Upper lobe of right lung (tissue), 1 donor: ENCODE data around the gene CDK5RAP2. TPM values are rescaled to one million over a fixed set of nuclear protein-coding genes. Genes with fewer than 3 reads are reported as not detected.

ENCODE experiments used
- ATAC-seq: fragments of 200-7000 bp; cut with Tn5 transposase; one replicate; pipeline ENCODE4 v1.9.1; 2020; ENCODE audit warnings: mild to moderate bottlenecking, moderate library complexity
- DNase-seq: peaks from one replicate; pipeline ENCODE4 v3.0.0-alpha.2; 2020
- H3K27ac ChIP-seq: fragments of 200-600 bp; one replicate; pipeline ENCODE4 v1.8.0; 2022
- H3K27me3 ChIP-seq: fragments of 200-600 bp; one replicate; pipeline ENCODE4 v1.8.0; 2022; ENCODE audit warnings: mild to moderate bottlenecking
- H3K36me3 ChIP-seq: fragments of 200-600 bp; one replicate; pipeline ENCODE4 v1.8.0; 2022
- H3K4me1 ChIP-seq: fragments of 200-600 bp; one replicate; pipeline ENCODE4 v1.8.0; 2022
- H3K4me3 ChIP-seq: fragments of 200-600 bp; one replicate; pipeline ENCODE4 v1.8.0; 2022; ENCODE audit warnings: mild to moderate bottlenecking
- H3K9me3 ChIP-seq: fragments of 200-600 bp; one replicate; pipeline ENCODE4 v1.8.0; 2022
- intact Hi-C: fragments of 100-400 bp; cut with DNase I; formaldehyde crosslinking; loops from one replicate; pipeline ENCODE4 v1.11.0; 2022
- total RNA-seq: library from RNA; stranded (reverse); fragmentation: NEBNext Ultra II Directional; extraction: Animal tissue kit (Norgen Biotek cat#: 25700); gene quantifications from one replicate; pipeline ENCODE4 v1.2.1, GENCODE V29; 2021
- TF ChIP-seq, protein P1 (sequence below): fragments of 200-600 bp; IDR thresholded peaks from one replicate; pipeline ENCODE4 v1.8.0; 2022; ENCODE audit warnings: antibody characterized with exemption
- donor health status: DM: no; HTN: yes; CAD: no; lungs with severe emphysema.

Gene CDK5RAP2
- total RNA-seq, 1 donor from 2014 or later = 54.2 TPM

DNA sequence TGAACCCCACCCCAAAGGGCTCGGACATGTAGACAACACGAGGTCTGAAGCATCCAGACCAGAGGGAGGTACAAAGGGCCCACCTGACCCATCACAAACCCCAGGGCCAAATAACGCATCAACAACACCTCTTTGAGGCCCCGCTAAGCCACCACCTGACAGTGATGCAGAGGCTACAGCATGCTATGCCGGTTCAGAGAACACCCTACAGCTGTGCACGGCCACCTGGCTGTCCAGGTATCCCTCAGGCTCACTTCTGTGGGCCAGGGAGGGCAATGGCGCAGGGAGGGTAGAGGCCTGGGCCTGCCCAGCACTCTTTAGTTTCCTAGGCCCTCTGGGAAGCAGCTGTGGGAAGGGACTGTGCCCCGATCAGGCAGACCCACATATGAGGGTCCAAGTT is 190.1 kb downstream of the CDK5RAP2 start:
- no peak overlapping the region for H3K4me3 ChIP-seq
- ATAC-seq (no peak), DNase-seq (no peak)
- no peaks in the 10 kb centered on the region for H3K27me3 ChIP-seq
- intact Hi-C loops = no loop called here
- no peak overlapping the region for H3K27ac ChIP-seq
- H3K4me1 ChIP-seq = peaks cover 12% of the 10 kb centered on the region
- no peaks in the 10 kb centered on the region for H3K9me3 ChIP-seq
- TF ChIP-seq, protein P1, sequence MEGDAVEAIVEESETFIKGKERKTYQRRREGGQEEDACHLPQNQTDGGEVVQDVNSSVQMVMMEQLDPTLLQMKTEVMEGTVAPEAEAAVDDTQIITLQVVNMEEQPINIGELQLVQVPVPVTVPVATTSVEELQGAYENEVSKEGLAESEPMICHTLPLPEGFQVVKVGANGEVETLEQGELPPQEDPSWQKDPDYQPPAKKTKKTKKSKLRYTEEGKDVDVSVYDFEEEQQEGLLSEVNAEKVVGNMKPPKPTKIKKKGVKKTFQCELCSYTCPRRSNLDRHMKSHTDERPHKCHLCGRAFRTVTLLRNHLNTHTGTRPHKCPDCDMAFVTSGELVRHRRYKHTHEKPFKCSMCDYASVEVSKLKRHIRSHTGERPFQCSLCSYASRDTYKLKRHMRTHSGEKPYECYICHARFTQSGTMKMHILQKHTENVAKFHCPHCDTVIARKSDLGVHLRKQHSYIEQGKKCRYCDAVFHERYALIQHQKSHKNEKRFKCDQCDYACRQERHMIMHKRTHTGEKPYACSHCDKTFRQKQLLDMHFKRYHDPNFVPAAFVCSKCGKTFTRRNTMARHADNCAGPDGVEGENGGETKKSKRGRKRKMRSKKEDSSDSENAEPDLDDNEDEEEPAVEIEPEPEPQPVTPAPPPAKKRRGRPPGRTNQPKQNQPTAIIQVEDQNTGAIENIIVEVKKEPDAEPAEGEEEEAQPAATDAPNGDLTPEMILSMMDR = no peak
- H3K36me3 ChIP-seq = peaks cover 65% of the 10 kb centered on the region

DNA sequence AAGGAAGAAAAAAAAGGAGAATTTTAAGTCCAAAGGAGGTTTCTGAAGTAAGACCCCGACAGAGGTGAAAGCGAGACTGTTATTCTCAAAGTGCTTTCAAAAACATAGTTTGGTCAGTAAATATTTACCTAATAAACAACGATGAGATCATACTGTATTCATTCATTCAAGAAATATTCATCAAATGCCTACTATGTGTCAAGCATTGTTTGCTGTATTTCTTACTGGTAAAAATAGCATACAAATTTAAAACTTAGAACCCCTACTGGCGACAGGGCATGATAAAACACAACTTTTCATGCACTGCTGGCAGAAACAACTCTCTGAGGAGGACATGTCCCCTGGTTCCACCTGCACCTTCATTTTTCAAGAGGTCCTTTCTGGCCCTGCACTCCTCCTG is 190.7 kb downstream of the CDK5RAP2 start:
- H3K36me3 ChIP-seq = peaks cover 59% of the 10 kb centered on the region
- H3K9me3 ChIP-seq = no peaks in the 10 kb centered on the region
- DNase-seq = no peak
- intact Hi-C loops = no loop called here
- no peaks in the 10 kb centered on the region for H3K27me3 ChIP-seq
- H3K4me1 ChIP-seq = peaks cover 7% of the 10 kb centered on the region
- TF ChIP-seq, protein P1 = no peak
- no peak overlapping the region for H3K4me3 ChIP-seq
- no peak overlapping the region for H3K27ac ChIP-seq
- ATAC-seq = no peak

DNA sequence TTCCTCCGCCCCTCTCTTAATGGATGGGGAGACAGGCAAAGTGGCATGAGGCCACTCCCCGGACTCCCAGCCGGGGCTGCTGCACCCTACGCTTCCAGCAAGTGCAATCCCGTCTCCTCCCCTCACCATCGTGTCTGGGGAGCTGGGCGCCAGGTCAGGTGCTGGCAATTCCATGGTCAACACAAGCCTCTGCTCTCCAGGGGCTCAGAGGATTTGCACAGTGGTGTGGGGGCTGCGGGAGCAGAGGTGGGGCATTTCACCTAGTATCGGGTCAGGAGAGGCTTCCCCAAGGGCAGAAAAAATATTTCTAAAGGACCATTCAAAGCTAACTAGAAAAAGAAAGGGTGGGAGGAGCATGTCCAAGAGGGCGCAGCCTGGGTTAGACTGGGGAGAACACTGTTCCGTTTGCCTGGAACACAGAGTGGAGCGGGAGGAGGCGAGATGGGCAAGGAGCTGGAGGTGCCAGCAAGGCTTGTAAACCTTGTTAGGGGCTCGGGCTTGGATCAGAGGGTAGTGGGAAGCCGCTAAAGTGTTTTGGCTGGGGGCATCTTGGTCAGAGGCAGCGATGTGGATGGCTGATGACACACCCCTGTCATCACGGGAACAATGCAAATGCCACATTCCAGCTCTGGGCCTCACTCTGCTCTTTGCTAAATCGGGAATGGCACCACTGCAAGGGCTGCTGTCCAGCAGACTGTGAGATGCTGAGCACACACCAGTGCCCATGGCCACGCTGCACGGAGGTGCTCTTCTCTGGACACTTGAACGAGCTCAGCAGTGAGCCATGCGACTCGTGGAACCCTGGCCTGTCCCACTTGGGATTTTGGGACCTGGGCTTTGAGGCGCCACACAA is 191.7 kb downstream of the CDK5RAP2 start:
- peaks cover 49% of the 10 kb centered on the region for H3K36me3 ChIP-seq
- H3K27ac ChIP-seq = no peak overlapping the region
- no peak for DNase-seq
- H3K4me1 ChIP-seq = peaks cover 7% of the 10 kb centered on the region
- ATAC-seq = no peak
- H3K9me3 ChIP-seq = no peaks in the 10 kb centered on the region
- TF ChIP-seq, protein P1 = no peak
- no peaks in the 10 kb centered on the region for H3K27me3 ChIP-seq
- intact Hi-C loops = no loop called here
- H3K4me3 ChIP-seq = no peak overlapping the region

DNA sequence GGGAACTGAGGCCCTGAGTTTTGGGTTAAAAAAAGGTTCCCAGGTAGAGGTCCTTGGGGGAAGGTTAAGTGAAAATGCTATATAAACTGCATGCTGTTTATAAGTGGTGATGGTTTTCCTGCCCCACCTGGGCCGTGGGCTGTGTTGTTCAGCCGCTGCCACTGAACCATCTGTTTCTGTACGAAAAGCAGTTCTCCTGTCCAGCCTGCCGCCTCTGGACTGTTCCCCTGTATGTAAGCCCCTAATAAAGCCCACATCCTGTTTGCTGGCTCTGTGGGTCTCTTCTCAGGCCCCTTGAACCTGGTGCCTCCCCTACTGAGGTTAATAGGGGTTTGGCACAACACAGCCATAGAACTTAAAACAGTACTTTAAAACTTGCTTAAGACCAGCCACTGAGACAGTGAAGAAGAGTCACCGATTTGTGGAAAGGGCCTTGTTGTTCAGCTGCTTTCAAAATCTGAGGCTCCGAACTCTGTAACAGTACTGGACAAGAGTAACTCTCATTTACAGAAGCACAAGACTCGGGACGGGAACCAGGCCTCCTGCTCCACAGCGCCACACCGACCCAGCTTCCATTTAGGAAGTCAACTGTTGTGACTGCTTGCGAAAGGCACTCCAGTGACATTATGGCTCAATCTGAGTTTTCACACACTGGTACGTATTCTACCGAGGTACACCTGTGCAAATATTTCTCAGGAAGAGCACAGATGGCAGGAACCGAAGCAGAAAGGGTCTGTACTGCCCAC is 192.5 kb downstream of the CDK5RAP2 start:
- Histone ChIP-seq H3K4me1 (peaks cover 7% of the 10 kb centered on the region), H3K27me3 (no peaks in the 10 kb centered on the region), H3K9me3 (no peaks in the 10 kb centered on the region), H3K36me3 (peaks cover 41% of the 10 kb centered on the region), H3K27ac (no peak overlapping the region), H3K4me3 (no peak overlapping the region)
- TF ChIP-seq, protein P1 = no peak
- peak; percentile 62 for ATAC-seq
- intact Hi-C loops = no loop called here
- no peak for DNase-seq

DNA sequence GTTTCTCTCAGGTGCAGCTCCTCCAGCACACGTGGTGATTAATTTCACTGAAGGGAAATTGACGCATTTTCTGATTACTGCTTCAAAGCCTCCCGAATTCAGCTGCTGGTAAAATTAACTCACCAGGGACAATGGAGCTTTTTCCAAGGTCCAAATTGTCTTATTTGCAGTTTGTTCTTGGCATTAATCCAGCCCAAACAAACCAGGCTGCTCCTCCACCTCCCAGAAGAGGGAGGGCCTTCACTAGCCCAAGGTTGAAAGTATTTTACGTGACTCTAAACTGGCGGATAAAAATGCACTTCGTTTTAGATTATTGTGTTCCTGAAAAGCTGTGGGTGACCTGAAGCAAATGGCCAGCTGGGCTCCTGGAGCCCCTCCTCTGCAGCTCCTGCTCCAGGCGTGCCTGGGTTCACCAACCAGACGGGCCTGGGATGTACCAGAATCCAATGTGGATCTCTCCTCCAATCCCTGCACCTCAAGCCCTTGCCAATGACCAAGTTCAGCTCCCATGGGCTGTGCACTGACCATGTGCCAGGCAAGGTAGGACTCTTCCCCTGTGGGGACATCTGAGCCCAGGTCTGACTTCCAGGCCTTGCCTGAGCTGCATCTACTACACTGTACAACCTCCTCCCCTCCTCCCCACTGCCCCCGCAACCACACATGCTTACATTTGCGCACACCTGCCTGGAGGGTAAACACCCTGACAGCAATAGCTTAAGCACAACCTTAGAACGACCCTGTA is 193.4 kb downstream of the CDK5RAP2 start:
- Histone ChIP-seq H3K4me3 (no peak overlapping the region), H3K4me1 (peaks cover 7% of the 10 kb centered on the region), H3K9me3 (no peaks in the 10 kb centered on the region), H3K36me3 (peaks cover 32% of the 10 kb centered on the region), H3K27me3 (no peaks in the 10 kb centered on the region), H3K27ac (no peak overlapping the region)
- ATAC-seq (no peak), DNase-seq (no peak)
- intact Hi-C loops = no loop called here
- TF ChIP-seq, protein P1 = no peak
